ENCODE results near the gene KRT36.

The KRT36 gene

GRCh38 chr17:41440531-41441033, 49.1 kb downstream of the KRT36 start, which contains the start of gene KRT38:
Gene KRT38 (minus strand): TSS chr17:41440983. CDS start chr17:41440921, 62 bp downstream.
- DNase-seq (ENCODE audit: low read depth, low spot score), result no peak

DNA sequence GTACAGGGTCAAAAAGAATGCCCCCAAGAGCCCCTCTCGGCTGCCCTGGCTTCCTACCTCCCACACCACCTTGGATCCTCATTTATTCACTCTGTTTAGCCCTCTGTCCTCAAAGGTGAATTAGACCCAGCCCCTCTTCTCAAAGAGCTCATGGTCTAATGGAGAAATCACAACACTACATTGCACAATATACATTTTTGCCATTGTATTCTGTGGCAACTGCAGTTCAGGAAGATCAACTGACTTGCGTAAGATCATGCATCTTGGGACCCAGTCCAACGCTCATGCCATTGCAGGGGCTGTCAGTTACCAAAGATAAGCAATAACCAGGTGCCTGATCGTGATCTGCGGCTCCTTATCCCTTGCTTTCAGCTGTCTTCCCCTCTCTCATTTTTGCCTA, 50.3 kb downstream of the KRT36 start:
- no peak for DNase-seq (ENCODE audit: low read depth, low spot score)

- no peak for DNase-seq (ENCODE audit: low read depth, low spot score)
These were observed 51.9 kb downstream of the KRT36 start for GRCh38 chr17:41437769-41438168.

GRCh38 chr17:41437254-41437653, 52.5 kb downstream of the KRT36 start:
- DNase-seq (ENCODE audit: low read depth, low spot score), result no peak
